Thoracic aorta (tissue), 2 donors: Measurements from ENCODE around the gene TTC23L. TPM values are rescaled to one million over a fixed set of nuclear protein-coding genes. Genes with fewer than 3 reads are reported as not detected.

ENCODE experiments used
- ATAC-seq: fragments of 150-250 bp; one replicate; pipeline ENCODE4 v1.8.0; 2017; ENCODE audit warnings: low read depth; ENCODE audit not compliant: insufficient number of reproducible peaks, low FRiP score
- DNase-seq: peaks from one replicate; pipeline ENCODE4 v3.0.0-alpha.2; 2020; ENCODE audit warnings: low spot score
- H3K27ac ChIP-seq, 2 donors: fragments of 200-600 bp; sonication (generic); 1 replicate in 1 of 2; 2 replicates in 1 of 2; pipeline ENCODE4 v1.5.1; 2016; ENCODE audit warnings: mild to moderate bottlenecking in 2 of 2, moderate library complexity in 2 of 2
- H3K27me3 ChIP-seq: fragments of 200-600 bp; sonication (generic); replicated peaks from 2 replicates; pipeline ENCODE4 v1.6.0; 2016; ENCODE audit warnings: mild to moderate bottlenecking; ENCODE audit not compliant: insufficient read depth
- H3K36me3 ChIP-seq: fragments of 200-600 bp; sonication (generic); one replicate; pipeline ENCODE4 v1.5.1; 2016
- H3K4me1 ChIP-seq, 2 donors: fragments of 200-600 bp; sonication (generic); 1 replicate in 1 of 2; 2 replicates in 1 of 2; pipeline versions ENCODE4 v1.5.1 to v1.6.0; 2016; ENCODE audit warnings: low read depth in 2 of 2, mild to moderate bottlenecking in 1 of 2; ENCODE audit not compliant: control insufficient read depth in 1 of 2
- H3K4me3 ChIP-seq: fragments of 200-600 bp; sonication (generic); 2 replicates; pipeline ENCODE4 v1.5.1; 2016; ENCODE audit warnings: mild to moderate bottlenecking
- H3K9me3 ChIP-seq: fragments of 200-600 bp; sonication (generic); 2 replicates; pipeline ENCODE4 v1.5.1; 2016
- total RNA-seq, 2 donors: library from RNA; depleted of rRNA; stranded (reverse); fragments of >200 nt; gene quantifications; one replicate each; pipeline versions ENCODE4 v1.1.0 to v1.2.3, GENCODE V29; 2016
- TF ChIP-seq, protein P1 (sequence below): fragments of 200-600 bp; sonication (generic); IDR thresholded peaks from one replicate; pipeline ENCODE4 v1.5.1; 2019; ENCODE audit warnings: antibody characterized with exemption

The TTC23L gene
- total RNA-seq, 2 donors from 2014 or later = 3.7 TPM; not detected in 1

DNA sequence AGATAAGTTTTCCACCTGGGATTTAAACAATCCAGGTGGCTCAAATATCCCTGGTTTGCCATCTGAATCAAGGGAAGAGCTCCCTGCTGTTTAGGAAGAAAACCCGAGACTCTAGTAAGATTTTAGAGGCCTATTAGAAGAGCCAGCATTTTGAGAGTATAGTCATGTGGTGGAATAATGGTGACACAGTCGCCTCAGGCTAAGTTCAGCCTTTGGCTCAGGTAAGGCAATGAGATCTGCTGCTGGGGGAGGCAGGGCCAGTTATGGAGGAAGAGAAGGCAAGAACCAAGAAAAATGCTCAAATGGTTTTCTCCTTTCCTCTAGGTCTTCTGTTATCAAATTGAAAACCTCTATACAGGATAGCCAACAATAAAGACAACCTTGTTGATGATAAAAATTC is 60.1 kb downstream of the TTC23L start:
- no peaks in the 10 kb centered on the region for H3K9me3 ChIP-seq
- TF ChIP-seq, protein P1, sequence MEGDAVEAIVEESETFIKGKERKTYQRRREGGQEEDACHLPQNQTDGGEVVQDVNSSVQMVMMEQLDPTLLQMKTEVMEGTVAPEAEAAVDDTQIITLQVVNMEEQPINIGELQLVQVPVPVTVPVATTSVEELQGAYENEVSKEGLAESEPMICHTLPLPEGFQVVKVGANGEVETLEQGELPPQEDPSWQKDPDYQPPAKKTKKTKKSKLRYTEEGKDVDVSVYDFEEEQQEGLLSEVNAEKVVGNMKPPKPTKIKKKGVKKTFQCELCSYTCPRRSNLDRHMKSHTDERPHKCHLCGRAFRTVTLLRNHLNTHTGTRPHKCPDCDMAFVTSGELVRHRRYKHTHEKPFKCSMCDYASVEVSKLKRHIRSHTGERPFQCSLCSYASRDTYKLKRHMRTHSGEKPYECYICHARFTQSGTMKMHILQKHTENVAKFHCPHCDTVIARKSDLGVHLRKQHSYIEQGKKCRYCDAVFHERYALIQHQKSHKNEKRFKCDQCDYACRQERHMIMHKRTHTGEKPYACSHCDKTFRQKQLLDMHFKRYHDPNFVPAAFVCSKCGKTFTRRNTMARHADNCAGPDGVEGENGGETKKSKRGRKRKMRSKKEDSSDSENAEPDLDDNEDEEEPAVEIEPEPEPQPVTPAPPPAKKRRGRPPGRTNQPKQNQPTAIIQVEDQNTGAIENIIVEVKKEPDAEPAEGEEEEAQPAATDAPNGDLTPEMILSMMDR = no peak
- DNase-seq (no peak), ATAC-seq (no peak)
- H3K27ac ChIP-seq = no peak overlapping the region
- H3K4me3 ChIP-seq = no peak overlapping the region
- no peaks in the 10 kb centered on the region for H3K27me3 ChIP-seq
- H3K36me3 ChIP-seq = peaks cover 2% of the 10 kb centered on the region
- peaks cover 0 to 5% of the 10 kb centered on the region in 2 donors for H3K4me1 ChIP-seq

DNA sequence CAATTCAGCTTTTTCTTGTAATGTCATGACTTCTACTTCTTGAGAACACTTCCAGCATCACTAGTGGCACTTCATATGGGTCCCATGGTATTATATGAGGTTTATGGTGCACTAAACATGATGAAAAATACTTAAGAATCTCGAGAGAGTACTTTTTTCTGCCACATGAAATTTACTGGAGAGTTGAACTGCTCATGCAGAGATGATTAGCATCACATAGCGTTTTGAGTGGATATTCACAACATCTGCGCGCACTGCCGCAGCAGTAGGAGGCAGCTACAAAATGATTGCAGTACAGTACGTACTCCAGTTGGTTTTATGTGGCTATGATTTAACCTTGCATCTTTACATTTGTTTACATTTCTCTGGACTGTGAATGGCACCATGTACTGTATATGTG is 61.7 kb downstream of the TTC23L start:
- Histone ChIP-seq H3K36me3 (peaks cover 2% of the 10 kb centered on the region), H3K4me3 (no peak overlapping the region), H3K27ac (no peak overlapping the region), H3K4me1 (peaks cover 0 to 5% of the 10 kb centered on the region in 2 donors), H3K27me3 (no peaks in the 10 kb centered on the region), H3K9me3 (no peaks in the 10 kb centered on the region)
- DNase-seq (no peak), ATAC-seq (no peak)
- TF ChIP-seq, protein P1 = no peak

DNA sequence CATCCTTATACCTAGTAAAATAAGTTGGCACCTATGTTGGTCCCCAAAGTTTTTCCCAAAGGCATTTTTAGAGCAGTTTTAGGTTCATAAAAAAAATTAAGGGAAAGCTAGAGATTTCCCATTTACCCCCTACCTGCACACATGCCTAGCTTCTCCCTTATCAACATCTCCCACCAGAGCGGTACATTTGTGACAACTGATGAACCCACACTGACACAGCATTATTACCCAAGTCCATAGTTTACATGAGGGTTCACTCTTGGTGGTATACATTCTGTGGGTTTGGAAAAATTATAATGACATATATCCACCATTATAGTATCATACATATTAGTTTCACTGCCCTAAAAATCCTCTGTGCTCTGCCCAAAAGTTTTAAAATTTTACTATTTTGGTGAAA is 64.3 kb downstream of the TTC23L start:
- Histone ChIP-seq H3K4me1 (no peaks in the 10 kb centered on the region), H3K4me3 (no peak overlapping the region), H3K27ac (no peak overlapping the region), H3K27me3 (no peaks in the 10 kb centered on the region), H3K9me3 (no peaks in the 10 kb centered on the region), H3K36me3 (peaks cover 6% of the 10 kb centered on the region)
- ATAC-seq (no peak), DNase-seq (no peak)
- TF ChIP-seq, protein P1 = no peak

DNA sequence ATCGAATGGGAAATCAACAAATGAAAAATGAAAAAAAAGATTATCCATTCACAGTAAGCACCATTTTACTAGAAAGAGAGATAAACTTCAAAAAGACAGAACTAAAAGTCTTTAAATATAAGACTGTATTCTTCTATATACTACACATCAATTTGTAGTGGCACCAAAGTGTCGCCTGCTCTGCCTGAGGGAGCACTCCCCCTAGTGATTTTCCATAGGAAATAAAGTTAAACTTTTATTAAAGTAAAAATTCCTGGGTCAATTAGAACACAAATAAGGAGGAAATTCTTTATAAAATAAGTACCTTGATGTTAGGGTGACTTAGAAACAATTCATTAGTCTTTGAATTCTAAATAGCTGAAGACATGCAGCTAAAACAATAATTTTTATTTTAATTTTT is 66.6 kb downstream of the TTC23L start:
- no peak overlapping the region for H3K27ac ChIP-seq
- TF ChIP-seq, protein P1 = peak; percentile 20
- DNase-seq (no peak), ATAC-seq (no peak)
- no peak overlapping the region for H3K4me3 ChIP-seq
- H3K9me3 ChIP-seq = no peaks in the 10 kb centered on the region
- no peaks in the 10 kb centered on the region for H3K4me1 ChIP-seq
- no peaks in the 10 kb centered on the region for H3K27me3 ChIP-seq
- peaks cover 15% of the 10 kb centered on the region for H3K36me3 ChIP-seq

DNA sequence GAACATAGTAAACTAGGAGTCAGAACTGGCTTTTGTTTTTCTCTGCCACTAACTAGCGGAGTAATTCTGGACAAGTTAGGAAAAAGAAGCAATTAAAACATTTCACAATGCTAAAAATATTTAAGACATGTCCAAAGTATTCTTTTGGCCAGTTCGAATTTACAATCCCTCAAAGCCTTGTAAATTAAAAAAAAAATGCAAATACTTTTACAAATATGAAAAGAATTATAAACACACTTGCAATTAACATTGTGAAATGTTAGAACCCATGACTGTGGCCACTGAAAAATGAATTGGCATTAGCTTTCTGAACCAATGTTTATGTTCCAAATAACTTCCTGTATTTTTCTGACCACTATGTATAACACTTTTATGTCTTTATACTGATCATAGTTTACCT is 74.1 kb downstream of the TTC23L start:
- Histone ChIP-seq H3K27ac (no peak overlapping the region), H3K9me3 (no peaks in the 10 kb centered on the region), H3K36me3 (peaks cover 26% of the 10 kb centered on the region), H3K27me3 (no peaks in the 10 kb centered on the region), H3K4me3 (no peak overlapping the region), H3K4me1 (peaks cover 20 to 41% of the 10 kb centered on the region in 2 donors)
- DNase-seq (no peak), ATAC-seq (no peak)
- TF ChIP-seq, protein P1 = no peak
